HEK293T (cell line): Measurements from ENCODE around the gene KRTAP10-9.

Source experiments
- FOXM1 ChIP-seq: fragments of 450-650 bp; IDR thresholded peaks from 2 replicates; pipeline ENCODE4 v1.6.1; 2017; ENCODE audit warnings: mild to moderate bottlenecking, borderline replicate concordance
- HDGF ChIP-seq: fragments of 450-650 bp; IDR thresholded peaks from 2 replicates; pipeline ENCODE4 v1.6.1; 2017; ENCODE audit warnings: antibody characterized with exemption, borderline replicate concordance
- LEF1 ChIP-seq: fragments of 450-650 bp; IDR thresholded peaks from 2 replicates; pipeline ENCODE4 v1.6.1; 2017; ENCODE audit warnings: mild to moderate bottlenecking, borderline replicate concordance

DNA sequence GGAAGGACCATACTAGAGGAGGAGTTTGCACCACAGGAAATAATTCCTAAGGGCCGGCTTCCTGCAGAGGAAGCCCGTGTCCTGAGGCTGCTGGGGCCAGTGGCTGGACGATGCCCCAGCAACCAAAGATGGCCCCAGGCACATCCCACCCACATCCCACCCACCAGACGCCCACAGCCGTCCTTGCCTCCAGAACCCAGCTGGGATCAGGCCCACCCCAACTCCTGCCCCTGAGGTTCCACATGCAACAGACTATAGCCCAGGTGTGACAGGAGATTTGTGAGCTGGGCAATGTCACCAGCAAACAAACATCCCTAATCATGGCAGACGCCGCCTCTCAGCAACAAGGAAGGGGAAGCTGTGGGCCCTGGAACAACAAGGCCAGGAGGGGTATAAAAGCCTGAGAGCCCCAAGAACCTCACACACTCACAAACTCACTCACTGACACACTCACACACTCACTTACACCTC, at the start of gene KRTAP10-9:
- TF ChIP-seq FOXM1: no peak
- TF ChIP-seq LEF1: no peak
- no peak for TF ChIP-seq HDGF
